HUES48 (cell line): Measurements from ENCODE around the gene B4GALT5.
"Not testable (repeated sequence)": the region's sequence is repeated elsewhere in the genome, so short reads cannot be mapped to it uniquely, and the experiment has no call there.

Experiments used
- H3K27ac ChIP-seq: one replicate; pipeline ENCODE4 v1.7.0; 2013; ENCODE audit warnings: low read depth, low read length, inconsistent platforms
- H3K27me3 ChIP-seq: 2 replicates; pipeline ENCODE4 v1.6.1; 2013; ENCODE audit warnings: mild to moderate bottlenecking, low read length; ENCODE audit not compliant: control insufficient read depth, insufficient read depth
- H3K36me3 ChIP-seq: 2 replicates; pipeline ENCODE4 v1.6.1; 2013; ENCODE audit warnings: low read length; ENCODE audit not compliant: control insufficient read depth, insufficient read depth
- H3K4me1 ChIP-seq: 2 replicates; pipeline ENCODE4 v1.6.1; 2013; ENCODE audit warnings: mild to moderate bottlenecking, low read length; ENCODE audit not compliant: control insufficient read depth, insufficient read depth
- H3K4me3 ChIP-seq: 2 replicates; pipeline ENCODE4 v1.5.1; 2013; ENCODE audit warnings: mild to moderate bottlenecking, low read depth, low read length
- H3K9ac ChIP-seq: 2 replicates; pipeline ENCODE4 v1.6.1; 2013; ENCODE audit warnings: mild to moderate bottlenecking, low read depth, low read length, moderate library complexity
- H3K9me3 ChIP-seq: 2 replicates; pipeline ENCODE4 v1.6.1; 2013; ENCODE audit warnings: low read length; ENCODE audit not compliant: control insufficient read depth, insufficient read depth

The B4GALT5 gene

DNA sequence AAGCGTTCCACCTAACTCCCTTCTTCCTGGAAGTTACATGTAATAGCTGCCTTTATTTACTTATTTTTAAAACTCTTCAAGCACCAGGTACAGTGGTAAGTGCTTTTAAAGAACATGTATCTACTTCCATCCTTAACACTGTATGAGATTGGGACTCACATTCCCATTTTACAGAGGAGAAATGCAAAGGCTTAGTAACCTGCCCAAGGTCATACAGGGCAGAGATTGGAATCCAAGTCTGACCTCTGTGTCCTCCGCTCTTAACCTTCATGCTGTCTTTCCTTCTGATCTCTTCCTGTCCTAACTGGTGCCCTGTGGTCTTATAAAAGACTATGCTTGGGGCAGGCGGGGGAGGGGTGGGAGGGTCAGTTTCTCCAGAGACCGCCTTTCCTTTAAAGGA, 1.6 kb downstream of the B4GALT5 start:
- H3K27me3 ChIP-seq, result no peaks in the 10 kb centered on the region
- H3K27ac ChIP-seq, result peak overlapping the region; percentile 92
- H3K4me1 ChIP-seq, result peaks cover 23% of the 10 kb centered on the region
- H3K9me3 ChIP-seq, result no peaks in the 10 kb centered on the region
- H3K9ac ChIP-seq, result peak overlapping the region; percentile 88
- H3K36me3 ChIP-seq, result no peaks in the 10 kb centered on the region; the same call in 1 of the 2 replicates
- H3K4me3 ChIP-seq, result peak overlapping the region; percentile 89

DNA sequence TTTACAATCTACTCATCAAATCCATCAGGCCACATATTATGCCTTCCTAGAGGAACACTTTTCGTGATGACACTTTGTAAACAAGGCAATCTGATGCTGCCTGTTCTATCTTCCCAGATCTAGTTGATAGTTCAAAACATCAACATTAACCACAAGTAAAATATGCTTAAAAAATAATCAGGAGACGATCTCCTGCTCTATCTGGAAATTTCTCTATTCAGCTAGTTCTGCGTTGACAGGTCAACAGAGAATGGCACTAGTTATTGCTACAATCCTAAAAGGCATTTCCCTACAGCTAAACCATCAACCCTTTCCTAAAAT, 2.1 kb downstream of the B4GALT5 start:
- Histone ChIP-seq H3K9ac (peak overlapping the region; percentile 31; the same call in 1 of the 2 replicates), H3K4me1 (peaks cover 28% of the 10 kb centered on the region), H3K36me3 (no peaks in the 10 kb centered on the region; the same call in 1 of the 2 replicates), H3K4me3 (peak overlapping the region; percentile 89), H3K27me3 (no peaks in the 10 kb centered on the region), H3K9me3 (no peaks in the 10 kb centered on the region), H3K27ac (no peak overlapping the region)

DNA sequence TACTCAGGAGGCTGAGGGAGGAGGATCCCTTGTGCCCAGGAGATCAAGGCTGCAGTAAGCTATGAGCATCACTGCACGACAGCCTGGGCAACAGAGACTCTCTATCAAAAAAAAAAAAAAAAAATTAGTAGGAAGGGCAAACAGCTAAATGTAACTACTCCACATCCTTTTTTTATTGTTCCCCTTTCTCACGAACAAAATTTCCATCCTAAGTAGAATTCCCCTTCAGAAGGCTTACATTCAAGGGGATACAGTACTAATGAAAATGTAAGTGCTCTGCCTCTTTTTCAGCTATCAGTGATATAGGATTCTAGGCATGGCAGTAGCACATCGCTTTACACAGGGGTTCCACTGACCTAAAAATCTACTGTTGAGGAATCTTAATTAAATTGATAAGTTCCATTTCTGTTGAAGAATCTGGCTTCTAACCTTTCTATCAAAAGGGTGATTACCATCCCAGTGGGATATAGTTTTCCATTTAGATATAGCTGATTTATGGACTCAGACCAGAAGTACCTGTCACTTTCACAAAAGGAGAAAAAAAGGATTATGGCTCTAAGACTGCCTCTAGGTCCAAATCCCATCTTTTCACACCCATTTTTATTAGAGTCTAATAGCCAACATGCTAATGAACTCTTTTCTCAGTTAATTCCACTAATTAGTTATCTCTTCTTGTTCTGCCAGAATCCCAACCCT, 2.6 kb downstream of the B4GALT5 start:
- H3K27ac ChIP-seq, result no peak overlapping the region
- no peaks in the 10 kb centered on the region for H3K9me3 ChIP-seq
- H3K9ac ChIP-seq, result no peak overlapping the region
- no peaks in the 10 kb centered on the region; the same call in 1 of the 2 replicates for H3K36me3 ChIP-seq
- 0 out of 2 replicates have a peak overlapping the region, but pooled peaks have one; percentile 89 for H3K4me3 ChIP-seq
- H3K4me1 ChIP-seq, result peaks cover 32% of the 10 kb centered on the region
- H3K27me3 ChIP-seq, result no peaks in the 10 kb centered on the region

DNA sequence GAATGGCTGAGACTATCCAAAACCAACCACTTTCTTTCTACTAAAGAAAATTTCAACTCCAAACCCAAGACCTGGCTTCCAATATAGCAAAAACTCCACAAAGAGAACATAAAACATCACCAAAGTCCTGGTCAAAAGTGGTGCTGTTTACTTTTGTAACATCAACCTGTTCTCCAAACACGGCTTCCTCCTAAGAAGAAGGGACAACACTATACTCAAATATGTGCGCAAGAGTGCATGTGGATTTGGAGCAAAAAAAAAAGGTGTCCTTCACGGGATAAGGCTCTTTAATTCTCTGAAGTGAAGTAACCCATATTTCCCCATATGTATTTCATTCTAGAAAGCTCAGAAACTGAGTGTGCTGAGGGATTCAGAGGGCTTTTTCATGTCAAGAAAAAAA, 6.6 kb downstream of the B4GALT5 start:
- Histone ChIP-seq H3K9me3 (no peaks in the 10 kb centered on the region), H3K4me3 (no peak overlapping the region), H3K36me3 (no peaks in the 10 kb centered on the region; the same call in 1 of the 2 replicates), H3K27ac (no peak overlapping the region), H3K9ac (no peak overlapping the region), H3K4me1 (peaks cover 48% of the 10 kb centered on the region), H3K27me3 (no peaks in the 10 kb centered on the region)

DNA sequence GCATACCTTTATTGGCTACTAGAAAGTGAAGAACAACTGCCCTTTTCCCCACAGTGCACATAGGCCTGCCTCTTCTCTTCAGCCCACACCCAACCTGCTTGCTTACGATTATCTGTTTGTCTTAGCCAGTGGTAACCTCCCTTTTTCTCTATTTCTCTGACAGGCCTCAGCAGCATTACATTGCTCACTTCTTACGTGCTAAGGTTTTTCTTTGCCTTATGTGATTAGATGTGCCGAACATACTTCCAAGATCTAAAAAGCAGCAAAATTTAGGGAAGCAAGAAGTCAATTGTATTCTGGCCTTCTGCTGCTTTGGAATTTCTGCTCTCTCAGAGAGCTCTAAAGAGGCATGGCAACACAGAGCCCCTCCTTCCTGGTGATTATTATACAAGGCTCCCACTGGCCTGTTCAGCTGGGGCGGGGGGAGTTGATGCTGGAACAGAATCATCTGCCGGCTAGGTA, 7.0 kb downstream of the B4GALT5 start:
- no peak overlapping the region for H3K9ac ChIP-seq
- peaks cover 48% of the 10 kb centered on the region for H3K4me1 ChIP-seq
- no peaks in the 10 kb centered on the region for H3K9me3 ChIP-seq
- no peaks in the 10 kb centered on the region for H3K27me3 ChIP-seq
- H3K27ac ChIP-seq, result no peak overlapping the region
- H3K4me3 ChIP-seq, result no peak overlapping the region
- H3K36me3 ChIP-seq, result no peaks in the 10 kb centered on the region; the same call in 1 of the 2 replicates

DNA sequence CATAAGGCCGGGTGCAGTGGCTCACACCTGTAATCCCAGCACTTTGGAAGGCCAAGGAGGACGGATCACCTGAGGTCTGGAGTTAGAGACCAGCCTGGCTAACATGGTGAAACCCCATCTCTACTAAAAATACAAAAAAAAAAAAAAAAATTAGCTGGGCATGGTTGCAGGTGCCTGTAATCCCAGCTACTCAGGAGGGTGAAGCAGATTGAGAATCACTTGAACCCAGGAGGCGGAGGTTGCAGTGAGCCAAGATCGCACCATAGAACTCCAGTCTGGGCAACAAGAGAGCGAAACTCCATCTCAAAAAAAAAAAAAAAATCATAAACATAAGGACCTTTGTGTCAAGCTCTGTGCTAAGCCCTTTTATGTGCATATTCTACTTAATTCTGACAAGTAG, 7.8 kb downstream of the B4GALT5 start:
- H3K27ac ChIP-seq, H3K36me3 ChIP-seq, H3K9ac ChIP-seq, H3K4me3 ChIP-seq, H3K9me3 ChIP-seq, H3K27me3 ChIP-seq: not testable (repeated sequence)
- peaks cover 48% of the 10 kb centered on the region for H3K4me1 ChIP-seq

DNA sequence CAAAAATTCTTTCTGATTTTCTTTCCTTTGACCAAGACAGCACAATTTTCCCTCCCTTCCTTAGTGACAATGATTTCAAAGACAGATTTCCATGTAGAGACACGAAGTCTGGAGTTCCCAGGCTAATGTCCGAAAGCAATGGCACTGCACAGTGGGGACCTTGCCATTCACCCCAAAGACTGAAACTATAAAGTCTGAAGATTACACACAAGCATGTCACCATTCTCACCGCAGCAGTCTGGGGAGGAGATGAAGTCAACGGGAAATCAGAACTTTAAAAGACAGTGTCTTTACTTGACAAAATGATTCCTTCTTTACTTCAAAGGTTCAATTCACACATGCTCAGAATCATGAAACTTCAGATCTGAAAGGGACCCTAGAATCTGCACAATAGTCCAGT, 8.3 kb downstream of the B4GALT5 start:
- no peaks in the 10 kb centered on the region; the same call in 1 of the 2 replicates for H3K36me3 ChIP-seq
- H3K9ac ChIP-seq, result no peak overlapping the region
- H3K4me1 ChIP-seq, result peaks cover 51% of the 10 kb centered on the region
- H3K27ac ChIP-seq, result no peak overlapping the region
- H3K4me3 ChIP-seq, result no peak overlapping the region
- no peaks in the 10 kb centered on the region for H3K27me3 ChIP-seq
- no peaks in the 10 kb centered on the region for H3K9me3 ChIP-seq

DNA sequence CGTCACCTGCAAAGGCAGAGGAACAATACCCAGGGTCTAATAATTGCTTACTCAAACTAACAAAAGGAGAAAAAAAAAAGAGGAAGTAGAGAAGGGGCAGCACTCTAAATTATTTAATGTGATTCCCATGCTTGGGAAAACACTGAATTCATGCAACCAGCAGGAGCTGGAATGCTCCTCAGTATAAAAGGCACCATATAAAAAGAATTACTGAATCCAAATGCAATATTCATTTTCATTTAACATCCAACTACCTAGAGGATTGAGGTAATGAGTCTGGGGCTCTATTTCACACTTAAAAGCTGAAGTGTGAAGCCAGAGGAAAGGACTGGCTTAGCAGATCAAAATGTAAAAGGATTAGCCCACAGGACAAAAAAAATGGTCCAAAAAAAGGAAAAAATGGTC, 8.7 kb downstream of the B4GALT5 start:
- H3K36me3 ChIP-seq, result no peaks in the 10 kb centered on the region; the same call in 1 of the 2 replicates
- no peaks in the 10 kb centered on the region for H3K27me3 ChIP-seq
- H3K4me3 ChIP-seq, result no peak overlapping the region
- peaks cover 54% of the 10 kb centered on the region for H3K4me1 ChIP-seq
- H3K9me3 ChIP-seq, result no peaks in the 10 kb centered on the region
- no peak overlapping the region for H3K9ac ChIP-seq
- no peak overlapping the region for H3K27ac ChIP-seq

DNA sequence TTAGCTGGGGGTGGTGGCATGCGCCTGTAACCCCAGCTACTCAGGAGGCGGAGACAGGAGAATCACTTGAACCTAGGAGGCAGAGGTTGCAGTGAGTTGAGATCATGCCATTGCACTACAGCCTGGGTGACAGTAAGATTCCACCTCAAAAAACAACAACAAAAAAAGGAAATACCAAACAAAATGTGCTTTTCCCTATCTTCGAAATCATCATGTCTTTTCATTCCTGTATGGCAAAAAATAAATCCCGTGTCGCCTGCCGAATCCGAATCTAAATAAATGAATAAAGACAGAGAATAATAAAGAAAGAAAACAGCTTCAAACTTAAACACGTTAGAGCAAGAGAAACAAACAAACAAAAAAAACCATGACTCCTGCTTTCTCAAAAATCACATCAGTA, 11.8 kb downstream of the B4GALT5 start:
- no peaks in the 10 kb centered on the region for H3K9me3 ChIP-seq
- H3K36me3 ChIP-seq, result no peaks in the 10 kb centered on the region
- H3K9ac ChIP-seq, result no peak overlapping the region
- peaks cover 56% of the 10 kb centered on the region for H3K4me1 ChIP-seq
- no peak overlapping the region for H3K27ac ChIP-seq
- no peaks in the 10 kb centered on the region for H3K27me3 ChIP-seq
- H3K4me3 ChIP-seq, result no peak overlapping the region

DNA sequence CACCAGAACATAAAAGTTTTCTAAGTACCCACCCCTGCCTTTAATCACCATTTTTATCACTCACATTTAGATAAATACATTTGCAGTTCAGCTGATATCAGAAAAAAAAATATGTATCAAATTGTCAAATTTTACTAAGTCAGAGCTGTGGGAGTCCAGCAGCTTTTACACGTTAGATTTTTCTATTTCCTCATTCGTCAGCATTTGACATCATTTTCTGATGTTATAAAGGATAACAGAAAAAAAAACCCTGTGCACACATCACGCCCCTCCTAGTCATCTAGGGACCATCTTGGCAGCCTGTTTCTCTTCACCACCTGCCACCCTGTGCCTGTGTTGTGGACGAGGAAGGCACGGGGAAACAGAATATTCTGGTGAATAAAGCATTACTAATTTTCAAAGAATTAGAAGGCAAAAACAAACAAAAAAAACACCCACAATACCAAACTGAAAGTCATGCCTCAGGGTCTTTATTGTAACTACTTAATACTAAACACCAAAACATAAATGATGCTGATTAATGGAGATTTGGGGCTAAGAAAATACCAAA, 12.4 kb downstream of the B4GALT5 start:
- Histone ChIP-seq H3K9ac (no peak overlapping the region), H3K4me1 (peaks cover 55% of the 10 kb centered on the region), H3K9me3 (no peaks in the 10 kb centered on the region), H3K4me3 (no peak overlapping the region), H3K36me3 (no peaks in the 10 kb centered on the region), H3K27me3 (no peaks in the 10 kb centered on the region), H3K27ac (no peak overlapping the region)

DNA sequence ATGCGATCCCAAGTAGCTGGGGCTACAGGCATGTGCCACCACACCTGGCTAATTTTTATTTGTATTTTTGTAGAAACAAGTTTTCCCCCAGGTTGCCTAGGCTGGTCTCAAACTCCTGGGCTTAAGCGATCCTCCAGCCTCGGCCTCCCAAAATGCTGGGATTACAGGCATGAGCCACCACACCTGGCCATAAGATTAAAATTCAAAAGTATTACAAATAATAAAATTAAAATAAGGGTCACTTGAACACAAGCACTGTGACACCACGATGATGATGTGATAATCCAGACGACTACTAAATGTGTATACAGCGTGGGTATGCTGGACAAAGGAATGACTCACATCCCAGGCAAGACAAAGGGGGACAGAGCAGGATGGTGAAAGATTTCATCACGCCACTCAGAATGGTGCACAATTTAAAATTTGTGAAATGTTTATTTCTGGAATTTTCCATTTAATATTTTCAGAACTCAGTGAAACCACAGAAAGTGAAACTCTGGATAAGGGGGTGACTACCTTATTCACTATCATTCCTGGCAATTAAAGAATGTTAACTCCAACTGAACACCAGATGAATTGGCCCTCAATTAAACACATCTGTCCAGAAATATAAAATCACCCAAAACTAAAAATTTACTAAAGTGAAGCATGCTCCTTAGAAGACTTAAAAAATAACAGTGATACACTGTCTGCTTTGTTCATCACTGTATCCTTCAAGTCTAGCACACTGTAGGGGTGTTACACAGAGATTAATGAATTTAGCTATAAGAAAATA, 13.1 kb downstream of the B4GALT5 start:
- peaks cover 58% of the 10 kb centered on the region for H3K4me1 ChIP-seq
- H3K9me3 ChIP-seq, result no peaks in the 10 kb centered on the region
- H3K9ac ChIP-seq, result no peak overlapping the region; the same call in 1 of the 2 replicates
- no peak overlapping the region for H3K4me3 ChIP-seq
- H3K27me3 ChIP-seq, result no peaks in the 10 kb centered on the region
- H3K36me3 ChIP-seq, result no peaks in the 10 kb centered on the region
- H3K27ac ChIP-seq, result peak overlapping the region; percentile 5
